ENCODE measurements around the gene F2RL2.

Gene F2RL2, protein sequence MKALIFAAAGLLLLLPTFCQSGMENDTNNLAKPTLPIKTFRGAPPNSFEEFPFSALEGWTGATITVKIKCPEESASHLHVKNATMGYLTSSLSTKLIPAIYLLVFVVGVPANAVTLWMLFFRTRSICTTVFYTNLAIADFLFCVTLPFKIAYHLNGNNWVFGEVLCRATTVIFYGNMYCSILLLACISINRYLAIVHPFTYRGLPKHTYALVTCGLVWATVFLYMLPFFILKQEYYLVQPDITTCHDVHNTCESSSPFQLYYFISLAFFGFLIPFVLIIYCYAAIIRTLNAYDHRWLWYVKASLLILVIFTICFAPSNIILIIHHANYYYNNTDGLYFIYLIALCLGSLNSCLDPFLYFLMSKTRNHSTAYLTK

DNA sequence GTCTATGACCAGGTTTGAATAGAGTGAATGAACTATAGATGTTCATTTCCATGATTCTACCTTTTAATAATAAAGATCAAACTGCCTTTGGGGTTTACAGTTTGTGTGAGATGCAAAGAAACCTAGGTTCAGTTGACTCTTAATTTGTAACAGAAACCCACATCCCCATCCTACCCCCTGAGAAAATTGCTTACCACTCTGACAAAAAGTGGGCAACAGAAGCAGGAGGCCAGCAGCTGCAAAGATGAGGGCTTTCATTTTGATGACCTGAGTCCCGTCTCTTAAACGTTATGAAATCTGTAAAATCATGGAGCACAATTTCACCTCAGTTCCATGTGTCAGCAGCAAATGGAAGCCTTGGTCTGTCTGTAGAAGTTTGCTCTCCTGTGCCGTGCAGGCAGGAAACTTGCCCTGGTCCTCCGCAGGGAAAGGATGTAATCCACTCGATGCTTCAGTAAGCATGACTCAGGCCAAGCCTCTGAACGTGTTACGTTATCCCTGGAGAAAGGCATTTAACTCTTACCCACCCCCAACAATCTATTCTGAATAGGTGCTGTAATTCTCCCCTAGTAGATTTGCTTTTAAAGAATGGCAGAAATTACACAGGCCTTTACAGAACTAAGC lies at the start of gene F2RL2:
TSS of gene F2RL2 (minus strand) at position 431 of the 624 bp plus-strand sequence. CDS start at position 258, 173 bp downstream.
- in situ Hi-C loops (cut with MboI; ENCODE audit: low sequenced_read_pairs) = no loop called here

DNA sequence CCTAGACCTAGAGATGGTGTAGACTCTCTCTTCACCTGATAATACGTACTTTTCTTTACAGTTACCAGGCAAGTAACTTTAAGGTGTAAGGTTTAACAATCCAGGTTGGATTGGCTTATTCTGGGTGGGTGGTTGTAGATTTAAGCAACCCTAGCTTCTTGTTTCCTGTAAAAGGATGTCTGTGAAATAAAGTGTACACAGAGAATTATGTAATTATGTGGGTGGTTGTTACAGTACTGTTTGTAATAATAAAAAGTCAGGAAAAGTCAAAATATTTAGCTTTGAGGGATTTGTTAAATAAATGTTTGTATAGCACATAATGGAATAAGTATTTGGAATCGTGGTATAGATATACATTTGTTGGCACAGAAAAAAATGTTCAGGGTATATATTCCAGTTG lies 49.0 kb upstream of the F2RL2 start:
- in situ Hi-C loops (cut with MboI; ENCODE audit: low sequenced_read_pairs) = no loop called here

DNA sequence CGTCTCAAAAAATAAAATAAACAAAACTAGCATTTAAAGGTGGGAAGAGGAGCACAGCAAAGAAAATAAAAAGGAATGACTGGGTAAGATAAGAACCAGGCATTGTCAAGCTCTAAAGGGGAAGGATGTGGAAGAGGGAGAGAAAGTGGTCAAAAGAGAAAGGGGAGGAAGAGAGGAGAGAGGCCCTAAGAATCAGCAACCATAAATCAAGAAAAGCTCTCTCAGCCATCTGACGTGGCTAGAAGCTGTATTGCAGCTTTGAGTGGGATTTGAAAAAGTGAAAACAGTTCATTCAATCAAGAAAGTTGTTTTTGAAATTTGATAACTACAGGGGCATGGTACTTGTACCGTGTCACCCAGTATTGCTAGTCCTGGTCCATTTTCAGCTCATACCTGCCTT lies 47.3 kb upstream of the F2RL2 start:
- in situ Hi-C loops (cut with MboI; ENCODE audit: low sequenced_read_pairs) = no loop called here

DNA sequence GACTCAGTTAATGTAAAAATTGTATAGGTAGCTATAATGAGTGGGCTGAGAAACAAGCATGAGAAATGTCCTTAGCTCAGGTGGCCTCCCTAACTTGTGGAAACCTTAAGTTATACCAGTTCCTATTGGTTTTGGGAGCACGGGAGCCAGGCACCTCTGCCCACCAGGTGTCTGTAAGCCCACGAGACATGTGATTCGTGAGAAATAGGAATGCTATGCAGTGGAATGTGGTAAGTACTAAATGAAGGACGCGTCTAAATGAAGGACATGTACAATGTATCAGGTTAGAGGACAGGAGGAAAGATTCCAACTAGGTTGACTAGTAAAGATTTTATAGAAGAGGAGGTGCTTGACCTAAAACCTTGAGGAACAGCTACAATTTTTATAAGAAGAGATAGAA lies 46.0 kb upstream of the F2RL2 start:
- in situ Hi-C loops (cut with MboI; ENCODE audit: low sequenced_read_pairs) = no loop called here

DNA sequence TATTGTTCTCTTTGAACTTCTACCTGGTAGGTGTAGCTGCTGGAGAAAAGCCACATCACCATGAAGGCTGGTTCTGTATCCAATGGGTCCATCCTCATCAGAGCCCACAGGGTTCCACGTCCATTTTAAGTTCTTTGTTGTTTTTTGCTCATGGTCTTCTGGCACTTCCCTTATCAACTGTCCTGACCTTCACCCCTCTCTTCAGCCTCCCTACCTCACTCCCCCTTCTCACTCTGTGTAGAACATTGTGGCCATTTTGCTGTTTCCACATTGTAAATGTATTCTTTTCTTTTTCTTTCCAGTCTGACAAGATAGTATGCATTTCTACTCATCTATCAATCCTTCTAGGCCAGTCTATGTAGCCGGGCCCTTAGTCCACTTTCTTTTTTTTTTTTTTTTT lies 44.3 kb upstream of the F2RL2 start:
- in situ Hi-C loops (cut with MboI; ENCODE audit: low sequenced_read_pairs) = no loop called here

DNA sequence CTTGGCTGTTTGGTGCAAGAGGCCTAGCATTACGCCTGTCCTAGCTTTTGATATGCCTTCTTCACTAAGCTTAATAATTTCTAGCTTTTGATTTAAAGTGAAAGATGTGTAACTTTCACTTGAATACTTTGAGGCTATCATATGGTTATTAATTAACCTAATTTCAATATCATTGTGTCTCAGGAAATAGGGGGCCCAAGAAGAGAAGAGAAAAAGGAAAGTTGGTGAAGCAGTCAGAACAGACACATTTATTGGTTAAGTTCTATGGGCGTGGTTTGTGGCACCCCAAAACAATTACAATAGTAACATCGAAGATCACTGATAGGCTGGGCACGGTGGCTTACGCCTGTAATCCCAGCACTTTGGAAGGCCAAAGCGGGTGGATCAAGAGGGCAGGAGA lies 40.9 kb upstream of the F2RL2 start:
- in situ Hi-C loops (cut with MboI; ENCODE audit: low sequenced_read_pairs) = no loop called here

DNA sequence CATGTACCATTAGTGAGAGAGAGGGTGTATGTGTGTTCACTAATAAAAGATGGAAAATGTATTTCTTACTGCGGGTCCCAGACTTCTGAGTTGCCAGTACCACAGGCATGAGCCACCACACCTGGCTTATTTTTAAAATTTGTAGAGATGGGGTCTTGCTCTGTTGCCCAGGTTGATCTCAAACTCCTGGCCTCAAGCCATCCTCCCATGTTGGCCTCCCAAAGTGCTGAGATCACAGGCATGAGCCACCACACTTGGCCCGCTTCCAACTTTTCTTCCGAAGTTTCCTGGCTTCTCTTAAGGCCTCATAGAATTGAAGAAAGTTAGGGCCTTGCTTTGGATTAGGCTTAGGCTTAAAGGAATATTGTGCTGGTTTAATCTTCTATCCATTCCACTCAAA lies 40.4 kb upstream of the F2RL2 start:
- in situ Hi-C loops (cut with MboI; ENCODE audit: low sequenced_read_pairs) = no loop called here

DNA sequence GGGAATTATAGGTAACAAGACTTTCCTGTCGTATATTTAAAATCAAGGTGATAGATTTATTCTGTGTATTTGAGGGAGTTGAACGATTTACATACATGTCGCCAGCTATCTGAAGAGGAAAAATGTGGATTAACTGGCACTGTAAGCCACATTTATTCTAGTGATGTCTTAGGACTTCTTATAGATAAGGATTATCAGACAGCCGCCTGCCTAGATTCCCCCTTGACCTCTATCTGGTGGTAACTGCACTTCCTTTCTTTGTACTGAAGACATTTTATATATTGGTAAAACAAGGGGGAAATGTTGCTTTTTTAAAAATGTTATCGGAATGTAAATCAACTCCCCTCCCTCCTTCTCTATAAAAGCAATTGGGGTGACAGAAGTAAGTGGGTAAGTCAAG lies 39.3 kb upstream of the F2RL2 start:
- in situ Hi-C loops (cut with MboI; ENCODE audit: low sequenced_read_pairs) = no loop called here

DNA sequence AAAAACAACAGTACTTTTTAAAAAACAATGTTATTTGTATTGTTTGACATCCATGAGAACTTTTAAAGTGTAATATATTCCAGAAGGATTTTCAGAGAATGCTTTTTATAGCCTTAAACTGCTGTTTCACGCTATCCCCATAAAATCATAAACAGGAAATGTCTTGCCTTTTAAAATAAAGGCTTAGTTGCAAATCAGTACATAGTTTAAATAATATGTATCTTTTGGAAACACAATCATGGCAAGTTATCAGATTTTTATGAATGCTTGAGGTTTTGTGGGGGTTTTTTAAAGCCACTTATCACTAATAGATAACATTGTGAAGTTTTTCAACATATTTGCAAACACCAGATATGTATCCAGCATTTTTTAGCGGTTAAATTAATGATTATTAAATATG lies 37.2 kb upstream of the F2RL2 start:
- in situ Hi-C loops (cut with MboI; ENCODE audit: low sequenced_read_pairs) = no loop called here

DNA sequence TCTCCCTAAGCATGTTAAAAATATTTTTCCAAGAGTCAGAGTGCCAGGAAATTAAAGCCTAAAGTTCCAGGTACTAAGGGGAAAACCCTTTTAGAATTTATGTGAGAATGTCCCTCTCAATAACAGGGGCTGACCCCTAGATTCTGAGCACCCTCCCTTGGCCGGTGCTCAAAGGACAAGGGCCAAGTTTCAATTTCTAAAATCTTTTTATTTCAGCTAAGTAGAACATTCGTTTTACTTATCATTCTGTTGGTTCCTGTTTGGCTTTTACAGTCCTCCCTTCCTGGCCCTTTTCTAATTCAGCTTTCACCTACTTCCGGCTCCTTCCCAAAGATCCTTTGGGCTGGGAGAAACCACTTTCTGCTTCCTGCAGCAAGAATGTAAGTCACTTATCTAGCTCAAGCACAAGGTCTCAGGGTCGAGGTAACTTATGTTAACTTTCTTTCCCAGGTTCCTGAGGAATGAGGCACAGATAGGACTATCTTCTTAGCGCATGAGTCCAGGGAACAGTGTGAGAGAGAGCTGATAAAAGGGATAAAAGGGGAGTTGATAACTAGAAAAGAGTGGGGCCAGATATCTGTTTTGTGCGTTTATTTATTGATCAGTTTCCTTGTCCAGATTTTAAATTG lies 34.6 kb upstream of the F2RL2 start:
- in situ Hi-C loops (cut with MboI; ENCODE audit: low sequenced_read_pairs) = no loop called here

DNA sequence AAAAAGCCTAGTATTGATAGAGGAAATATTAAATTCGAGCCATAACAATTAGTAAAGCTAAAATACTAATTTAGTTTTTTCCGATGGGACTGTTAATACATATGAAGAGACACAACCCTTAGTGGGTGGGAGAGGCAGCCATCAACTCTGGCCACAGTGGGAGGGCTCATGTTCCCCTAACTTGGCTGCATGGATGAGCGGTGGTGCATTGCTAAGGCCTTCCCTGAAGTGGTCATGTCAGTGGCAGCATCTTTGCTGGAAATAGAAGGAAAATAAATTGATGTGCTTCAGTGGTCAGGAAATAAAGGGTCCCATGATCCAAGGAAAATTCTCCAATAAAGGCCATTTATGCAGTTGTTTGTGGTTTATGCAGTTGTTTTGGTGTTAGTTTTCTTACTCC lies 33.9 kb upstream of the F2RL2 start:
- in situ Hi-C loops (cut with MboI; ENCODE audit: low sequenced_read_pairs) = no loop called here

DNA sequence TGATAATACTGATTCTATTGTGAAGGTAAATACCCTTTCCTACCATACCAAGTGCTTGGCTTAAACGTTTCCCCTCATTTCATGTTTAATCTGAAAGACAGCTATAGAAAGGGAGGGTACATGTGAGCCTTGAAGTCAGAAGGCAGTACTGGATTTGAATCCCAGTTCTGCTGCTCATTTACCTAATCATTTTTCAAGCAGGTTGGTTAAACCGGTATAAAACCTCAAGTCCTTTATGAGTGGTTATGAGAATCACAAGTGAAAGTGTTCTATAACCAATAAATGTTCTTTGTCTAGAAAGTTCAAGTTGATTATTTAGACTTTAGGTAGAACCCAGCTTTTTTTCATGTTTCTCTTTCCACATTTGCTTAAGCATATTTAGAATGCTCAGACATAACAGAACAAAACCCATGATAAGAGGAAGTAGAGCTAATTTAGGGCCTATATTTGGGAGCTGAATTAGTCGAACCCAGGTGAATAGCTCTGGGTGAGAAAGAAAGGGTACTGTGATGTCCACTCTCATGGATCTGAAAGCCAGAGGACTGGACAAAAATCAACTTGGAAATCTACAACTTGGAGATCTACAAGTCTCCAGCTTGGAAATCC lies 29.7 kb upstream of the F2RL2 start:
- in situ Hi-C loops (cut with MboI; ENCODE audit: low sequenced_read_pairs) = no loop called here

DNA sequence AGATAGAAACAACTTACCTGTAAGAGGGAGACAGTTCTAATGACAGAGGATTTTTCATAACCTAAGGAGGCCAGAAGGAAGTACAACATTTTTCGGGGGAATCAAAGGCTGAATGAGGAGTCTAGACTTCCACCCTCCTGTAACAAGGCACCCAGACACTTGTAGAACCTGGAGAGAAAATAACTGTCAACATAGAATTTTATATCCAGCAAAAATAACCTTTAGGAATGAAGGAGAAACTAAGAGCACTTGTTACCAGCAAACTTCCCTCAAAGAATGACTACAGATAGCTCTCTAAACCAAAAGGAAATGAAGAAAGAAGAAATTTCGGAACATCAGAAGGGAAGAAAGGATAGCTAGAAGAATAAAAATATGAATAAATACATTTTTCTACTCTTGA lies 25.9 kb upstream of the F2RL2 start:
- in situ Hi-C loops (cut with MboI; ENCODE audit: low sequenced_read_pairs) = no loop called here

DNA sequence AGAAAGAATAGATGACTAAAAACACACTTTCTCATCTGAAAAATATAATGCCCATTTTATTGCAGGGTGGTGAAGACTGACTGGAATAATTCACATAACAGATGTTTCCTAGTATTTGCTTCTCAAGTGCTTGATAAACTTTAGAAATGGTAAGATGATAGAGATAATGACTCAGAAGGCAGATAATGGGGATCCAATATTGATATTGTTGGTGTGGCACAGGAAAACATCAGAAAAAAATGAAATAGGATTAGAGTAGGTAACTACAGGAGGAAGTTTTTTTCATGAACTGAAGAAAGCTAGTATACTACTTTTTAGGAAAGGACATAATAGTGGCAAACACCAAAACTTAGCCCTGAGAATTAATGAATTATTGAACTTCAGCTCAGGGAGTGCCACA lies 20.2 kb upstream of the F2RL2 start:
- in situ Hi-C loops (cut with MboI; ENCODE audit: low sequenced_read_pairs) = no loop called here

DNA sequence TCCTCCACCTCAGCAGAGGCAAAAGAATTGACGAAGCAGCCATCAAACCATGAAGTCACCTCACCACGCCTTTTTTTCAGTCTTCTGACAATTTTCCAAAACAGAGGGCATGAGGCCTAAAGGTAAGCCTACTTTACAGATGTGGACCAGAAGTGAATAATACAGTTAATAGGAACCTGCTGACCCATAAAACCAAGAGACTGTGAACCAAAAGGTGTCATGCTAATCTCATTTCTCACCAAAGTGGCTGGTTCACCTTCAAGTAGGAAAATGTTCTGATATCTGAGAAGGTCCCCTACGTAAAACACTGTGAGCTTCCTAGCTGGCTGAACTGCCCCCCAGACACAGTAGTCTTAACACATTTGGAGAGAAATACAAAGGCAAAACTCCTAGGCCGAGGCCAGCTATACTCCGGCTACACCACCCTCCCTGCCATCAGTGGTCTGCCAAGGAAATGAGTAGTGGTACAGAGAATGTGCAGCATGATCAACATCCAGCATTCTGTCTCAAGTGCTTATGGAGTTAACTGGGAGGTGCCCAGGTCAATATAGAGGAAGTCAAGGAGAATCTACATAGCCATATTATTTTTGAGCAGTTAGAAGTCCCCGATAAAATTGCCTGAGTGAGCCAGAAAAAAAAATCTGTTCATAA lies 19.3 kb upstream of the F2RL2 start:
- in situ Hi-C loops (cut with MboI; ENCODE audit: low sequenced_read_pairs) = no loop called here

DNA sequence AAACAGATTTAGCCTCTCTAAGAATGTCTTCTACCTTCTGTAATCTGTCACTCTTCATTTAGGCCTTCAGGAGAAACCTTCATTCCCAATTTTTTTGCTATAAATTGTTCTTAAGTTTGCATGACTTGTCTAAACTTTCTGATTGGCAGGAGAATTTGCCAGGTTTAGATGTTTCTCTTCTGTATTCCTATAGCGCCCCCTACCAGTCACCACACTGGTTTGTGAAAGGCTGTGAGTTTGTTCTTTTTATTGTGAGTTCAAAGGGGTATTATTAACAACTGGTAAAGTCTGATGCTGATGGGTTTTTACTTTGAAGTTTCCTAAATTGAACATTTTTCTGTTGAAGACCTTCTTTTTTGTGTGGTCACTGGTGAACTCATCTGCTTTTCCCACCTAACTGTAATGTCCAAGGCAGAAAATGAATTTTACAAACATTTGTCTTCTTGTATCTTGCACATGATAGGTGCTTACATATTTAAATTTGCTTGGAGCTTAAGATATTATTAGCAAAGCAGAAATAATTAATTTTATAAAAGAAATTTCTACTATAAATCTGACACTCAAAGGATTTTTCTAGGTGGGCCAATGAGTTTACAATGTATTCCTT lies 18.4 kb upstream of the F2RL2 start:
- in situ Hi-C loops (cut with MboI; ENCODE audit: low sequenced_read_pairs) = no loop called here

DNA sequence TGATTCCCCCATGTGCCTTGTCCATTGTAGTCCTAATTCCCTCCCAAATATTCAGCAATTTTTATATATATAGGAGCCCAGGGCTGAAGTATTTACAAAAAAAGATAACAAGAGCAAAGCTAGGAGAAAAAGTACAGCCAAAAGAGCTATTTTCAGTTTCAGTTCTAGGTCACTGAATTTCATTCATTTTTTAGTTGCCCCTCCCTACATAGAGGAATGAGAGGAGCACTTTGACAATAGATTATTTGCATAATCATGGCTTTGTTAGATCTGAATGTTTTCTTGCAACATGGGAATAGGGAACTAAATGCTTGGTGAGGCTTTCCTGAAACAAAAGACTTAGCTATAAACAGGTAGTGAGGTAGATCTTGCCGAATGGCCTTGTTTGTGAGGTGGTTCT lies 15.3 kb upstream of the F2RL2 start:
- in situ Hi-C loops (cut with MboI; ENCODE audit: low sequenced_read_pairs) = no loop called here

DNA sequence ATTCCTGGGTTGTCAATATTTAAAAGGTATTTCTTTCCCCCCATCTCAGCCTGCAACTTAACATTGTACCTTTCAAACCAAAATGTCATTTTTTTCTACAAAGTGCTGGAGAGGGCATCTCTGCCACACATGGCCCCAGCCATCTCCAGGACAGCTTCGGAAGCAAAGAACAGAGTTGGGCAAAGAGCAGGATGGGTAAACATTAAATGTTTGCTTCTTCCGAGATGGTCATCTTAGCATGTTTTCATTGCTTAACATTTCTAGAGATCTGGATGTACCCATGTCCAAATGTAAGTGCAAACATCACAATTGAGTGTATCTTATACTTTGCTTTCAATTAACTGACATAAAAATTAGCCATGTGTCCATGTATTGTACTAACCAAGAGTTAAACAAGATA lies 14.3 kb upstream of the F2RL2 start:
- in situ Hi-C loops (cut with MboI; ENCODE audit: low sequenced_read_pairs) = no loop called here

DNA sequence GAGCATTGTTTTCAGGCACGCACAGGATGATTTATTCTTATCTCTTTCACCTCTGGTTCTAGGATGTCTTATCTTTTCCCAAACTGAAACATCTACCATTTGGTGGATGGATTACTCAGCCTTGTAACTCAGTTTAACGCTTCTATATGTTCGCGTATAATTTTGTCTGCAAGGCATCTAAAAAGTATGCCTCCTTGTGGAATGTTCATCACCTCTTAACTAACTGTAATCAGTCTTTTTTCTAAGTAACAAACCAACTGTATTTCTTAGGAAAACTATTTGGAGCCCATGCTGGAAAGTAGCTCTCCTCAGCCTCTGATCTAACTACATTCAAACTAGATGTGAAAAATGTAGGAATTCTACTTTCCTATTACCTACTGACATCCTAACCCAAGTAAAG lies 11.5 kb upstream of the F2RL2 start:
- in situ Hi-C loops (cut with MboI; ENCODE audit: low sequenced_read_pairs) = no loop called here

DNA sequence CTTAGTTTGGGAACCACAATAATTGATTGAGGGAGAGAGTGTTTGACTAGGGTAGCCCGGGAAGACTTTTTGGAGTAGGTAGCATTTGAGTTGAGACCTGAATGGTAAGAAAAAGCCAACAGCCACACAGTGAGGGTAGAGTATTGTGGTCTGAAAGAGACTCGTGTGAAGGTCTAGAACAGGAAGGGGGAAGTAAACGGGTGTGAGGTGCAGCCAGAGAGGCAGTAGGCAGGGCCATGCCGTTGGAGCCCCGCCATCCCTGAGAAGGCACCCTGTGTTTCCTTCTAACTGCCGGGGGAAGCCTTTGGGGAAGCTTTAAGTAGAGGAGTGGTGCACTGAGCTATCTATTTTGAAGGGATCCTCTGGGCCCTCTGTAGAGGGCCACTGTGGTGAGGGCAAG lies 3.5 kb upstream of the F2RL2 start:
- in situ Hi-C loops (cut with MboI; ENCODE audit: low sequenced_read_pairs) = no loop called here

Measured in HL-60/S4 treated with phorbol 12-myristate 13-acetate at 8.2 ng/mL for 4 days and 3 days (cell line).